ENCODE results near the gene GYG2. TPM values are rescaled to one million over a fixed set of nuclear protein-coding genes. Genes with fewer than 3 reads are reported as not detected.
"Not testable (repeated sequence)": the region's sequence is repeated elsewhere in the genome, so short reads cannot be mapped to it uniquely, and the experiment has no call there.

The GYG2 gene
- total RNA-seq, 2 donors from 2014 or later = 12.8 to 22.0 TPM

DNA sequence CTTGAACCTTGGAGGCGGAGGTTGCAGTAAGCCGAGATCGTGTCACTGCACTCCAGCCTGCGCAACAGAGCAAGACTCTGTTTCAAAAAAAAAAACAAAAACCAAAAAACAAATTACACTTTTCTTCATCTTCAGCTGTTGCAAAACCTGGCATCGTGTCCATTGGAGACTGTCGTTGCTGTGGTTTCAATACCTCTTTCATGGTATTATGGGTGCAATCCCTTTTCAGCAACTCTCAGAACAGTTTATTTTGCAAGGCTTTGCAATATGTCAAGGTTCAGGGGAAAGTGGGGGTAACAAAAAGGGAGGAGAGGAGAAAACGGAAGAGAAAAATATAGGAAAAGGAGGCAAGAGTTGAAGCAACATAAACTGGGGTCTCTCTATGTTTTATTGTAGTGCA lies 59.6 kb downstream of the GYG2 start:
- intact Hi-C loops (cut with DNase I) = no loop called here
- Histone ChIP-seq H3K36me3 (no peaks in the 10 kb centered on the region), H3K4me1 (no peaks in the 10 kb centered on the region), H3K27me3 (no peaks in the 10 kb centered on the region), H3K9me3 (no peaks in the 10 kb centered on the region), H3K4me3 (no peak overlapping the region), H3K9ac (ENCODE audit: low read depth in 2 of 2, low read length in 2 of 2) (no peak overlapping the region), H3K27ac (no peak overlapping the region)
- no peak for DNase-seq
- TF ChIP-seq, protein P1, sequence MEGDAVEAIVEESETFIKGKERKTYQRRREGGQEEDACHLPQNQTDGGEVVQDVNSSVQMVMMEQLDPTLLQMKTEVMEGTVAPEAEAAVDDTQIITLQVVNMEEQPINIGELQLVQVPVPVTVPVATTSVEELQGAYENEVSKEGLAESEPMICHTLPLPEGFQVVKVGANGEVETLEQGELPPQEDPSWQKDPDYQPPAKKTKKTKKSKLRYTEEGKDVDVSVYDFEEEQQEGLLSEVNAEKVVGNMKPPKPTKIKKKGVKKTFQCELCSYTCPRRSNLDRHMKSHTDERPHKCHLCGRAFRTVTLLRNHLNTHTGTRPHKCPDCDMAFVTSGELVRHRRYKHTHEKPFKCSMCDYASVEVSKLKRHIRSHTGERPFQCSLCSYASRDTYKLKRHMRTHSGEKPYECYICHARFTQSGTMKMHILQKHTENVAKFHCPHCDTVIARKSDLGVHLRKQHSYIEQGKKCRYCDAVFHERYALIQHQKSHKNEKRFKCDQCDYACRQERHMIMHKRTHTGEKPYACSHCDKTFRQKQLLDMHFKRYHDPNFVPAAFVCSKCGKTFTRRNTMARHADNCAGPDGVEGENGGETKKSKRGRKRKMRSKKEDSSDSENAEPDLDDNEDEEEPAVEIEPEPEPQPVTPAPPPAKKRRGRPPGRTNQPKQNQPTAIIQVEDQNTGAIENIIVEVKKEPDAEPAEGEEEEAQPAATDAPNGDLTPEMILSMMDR (IDR thresholded peaks at IDR 0.05) = no peak

DNA sequence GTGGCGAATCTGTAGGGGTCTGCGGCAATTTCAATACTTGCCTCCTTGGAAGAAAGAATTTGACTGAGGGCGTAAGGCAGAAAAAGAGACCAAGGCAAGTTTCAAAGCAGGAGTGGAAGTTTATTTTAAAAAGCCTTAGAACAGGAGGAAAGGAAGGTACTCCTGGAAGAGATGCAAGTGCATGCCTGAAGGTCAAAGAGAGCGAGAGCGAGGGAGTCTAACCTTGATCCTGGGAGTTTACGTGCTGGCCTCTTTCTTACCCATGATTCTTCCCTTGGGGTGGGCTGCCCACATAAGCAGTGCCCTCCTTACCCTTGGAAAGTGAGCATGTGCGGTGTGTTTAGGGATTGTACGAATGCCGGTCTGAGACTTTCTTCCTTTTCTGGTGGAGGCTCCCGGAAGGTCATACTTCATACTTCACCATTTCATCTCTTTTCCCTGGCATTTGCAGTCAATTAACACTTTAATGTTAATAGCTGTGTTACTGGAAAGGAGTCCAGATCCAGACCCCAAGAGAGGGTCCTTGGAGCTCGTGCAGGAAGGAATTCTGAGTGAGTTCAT lies 60.4 kb downstream of the GYG2 start:
- Histone ChIP-seq H3K4me3 (peak overlapping the region; percentile 16), H3K27me3 (no peaks in the 10 kb centered on the region), H3K27ac (peak overlapping the region; percentile 5), H3K9ac (ENCODE audit: low read depth in 2 of 2, low read length in 2 of 2) (peak overlapping the region; percentile 50 to 56), H3K9me3 (no peaks in the 10 kb centered on the region), H3K36me3 (no peaks in the 10 kb centered on the region), H3K4me1 (no peaks in the 10 kb centered on the region)
- TF ChIP-seq, protein P1 (IDR thresholded peaks at IDR 0.05) = no peak
- DNase-seq = no peak
- intact Hi-C loops (cut with DNase I) = no loop called here

DNA sequence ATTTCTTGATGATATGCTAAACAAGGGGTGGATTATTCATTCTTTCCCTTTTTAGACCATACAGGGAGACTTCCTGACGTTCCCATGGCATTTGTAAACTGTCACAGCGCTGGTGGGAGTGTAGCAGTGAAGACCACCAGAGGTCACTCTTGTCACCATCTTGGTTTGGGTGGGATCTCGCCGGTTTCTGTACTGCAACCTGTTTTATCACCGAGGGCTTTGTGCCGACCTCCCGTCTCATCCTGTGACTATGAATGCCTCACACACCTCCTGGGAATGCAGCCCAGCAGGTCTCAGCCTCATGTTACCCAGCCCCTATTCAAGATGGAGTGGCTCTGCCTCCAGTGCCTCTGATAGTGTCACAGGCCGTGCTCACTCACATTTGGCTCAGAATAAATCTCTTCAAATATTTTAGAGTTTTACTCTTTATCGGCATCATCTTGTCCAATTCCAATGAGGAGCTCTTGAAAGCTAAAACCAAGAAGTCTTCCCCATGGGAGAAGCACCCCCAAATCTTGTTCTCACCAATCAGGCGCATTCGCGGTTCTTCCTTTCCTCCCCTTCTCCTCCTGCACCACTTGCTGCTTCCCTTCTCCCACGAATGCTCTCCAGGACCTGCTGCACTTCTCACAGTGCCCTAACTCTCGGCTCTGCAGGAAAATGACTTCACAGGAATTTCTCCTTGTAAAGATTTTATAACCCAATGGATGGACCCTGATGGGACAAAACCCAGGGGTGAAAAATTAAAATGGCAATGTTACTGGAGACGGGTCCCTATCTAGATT lies 61.2 kb downstream of the GYG2 start:
- Histone ChIP-seq H3K4me3 (peak overlapping the region; percentile 16), H3K27ac (peak overlapping the region; percentile 7), H3K9ac (ENCODE audit: low read depth in 2 of 2, low read length in 2 of 2) (peak overlapping the region; percentile 50 to 56)
- H3K27me3 ChIP-seq; H3K36me3 ChIP-seq; H3K4me1 ChIP-seq; H3K9me3 ChIP-seq; intact Hi-C loops (cut with DNase I): not testable (repeated sequence)
- peak; percentile 53 for DNase-seq
- TF ChIP-seq, protein P1 (IDR thresholded peaks at IDR 0.05) = peak; percentile 45

DNA sequence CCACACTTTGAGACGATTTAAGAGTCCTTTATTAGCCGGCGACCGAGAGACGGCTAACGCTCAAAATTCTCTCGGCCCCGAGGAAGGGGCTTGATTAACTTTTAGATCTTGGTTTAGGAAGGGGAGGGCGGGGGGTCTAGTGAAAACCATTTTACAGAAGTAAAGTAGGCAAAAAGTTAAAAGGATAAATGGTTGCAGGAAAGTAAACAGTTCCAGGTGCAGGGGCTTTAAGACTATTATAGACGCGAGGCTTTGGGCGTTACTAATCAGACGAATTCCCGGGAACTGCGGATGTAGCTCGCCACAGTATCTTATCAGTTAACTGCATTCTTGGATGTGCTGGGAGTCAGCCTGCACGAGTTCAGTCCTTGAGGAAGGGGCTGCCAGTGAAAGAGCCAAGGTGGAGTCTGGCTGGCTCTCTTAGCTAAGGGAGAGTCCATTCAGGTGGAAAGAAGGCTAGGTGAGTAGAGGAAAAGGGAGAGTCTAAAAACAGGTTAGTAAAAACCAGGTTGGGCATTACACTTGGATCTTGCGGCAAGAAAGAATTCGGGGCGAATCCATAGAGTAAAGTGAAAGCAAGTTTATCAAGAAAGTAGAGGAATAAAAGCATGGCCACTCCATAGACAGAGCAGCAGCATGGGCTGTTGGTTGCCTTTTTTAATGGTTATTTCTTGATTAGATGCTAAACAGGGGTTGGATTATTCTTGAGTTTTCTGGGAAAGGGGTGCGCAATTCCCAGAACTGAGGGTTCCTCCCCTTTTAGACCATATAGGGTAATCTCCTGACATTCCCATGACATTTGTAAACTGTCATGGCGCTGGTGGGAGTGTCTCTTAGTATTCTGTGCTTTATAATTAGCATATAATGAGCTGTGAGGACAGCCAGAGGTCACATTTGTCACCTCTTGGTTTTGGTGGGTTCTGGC lies 62.1 kb downstream of the GYG2 start:
- H3K4me1 ChIP-seq; H3K36me3 ChIP-seq; H3K9ac ChIP-seq (ENCODE audit: low read depth in 2 of 2, low read length in 2 of 2); DNase-seq; H3K4me3 ChIP-seq; H3K27me3 ChIP-seq; H3K9me3 ChIP-seq; intact Hi-C loops (cut with DNase I): not testable (repeated sequence)
- peak overlapping the region; percentile 7 for H3K27ac ChIP-seq

DNA sequence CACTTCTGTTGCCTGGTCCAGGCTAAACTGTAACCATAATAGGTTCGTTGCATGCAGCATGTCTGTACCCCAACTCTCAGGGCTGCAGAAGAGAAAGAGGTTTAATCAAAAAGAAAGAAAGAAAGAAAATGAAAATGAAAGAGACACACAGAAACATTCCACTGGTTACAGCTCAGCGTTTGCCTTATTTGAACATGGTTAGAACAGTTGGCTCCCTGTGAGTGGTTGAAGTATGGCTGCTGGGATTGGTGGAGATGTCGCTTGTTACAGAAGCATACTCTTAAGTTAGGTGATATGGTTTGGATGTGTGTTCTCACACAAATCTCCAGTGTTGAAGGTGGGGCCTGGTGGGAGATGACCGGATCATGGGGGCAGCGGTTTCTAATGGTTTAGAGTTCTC lies 64.1 kb downstream of the GYG2 start:
- no peak overlapping the region for H3K27ac ChIP-seq
- no peaks in the 10 kb centered on the region for H3K27me3 ChIP-seq
- H3K4me1 ChIP-seq = peaks cover 8% of the 10 kb centered on the region
- H3K9ac ChIP-seq (ENCODE audit: low read depth in 2 of 2, low read length in 2 of 2) = no peak overlapping the region
- no peak overlapping the region for H3K4me3 ChIP-seq
- no peaks in the 10 kb centered on the region for H3K36me3 ChIP-seq
- DNase-seq = no peak
- intact Hi-C loops (cut with DNase I) = no loop called here
- no peaks in the 10 kb centered on the region for H3K9me3 ChIP-seq
- TF ChIP-seq, protein P1 (IDR thresholded peaks at IDR 0.05) = no peak
